NCI-H2171 treated with DMSO at 0.1 percent for 48 hours (cell line): ENCODE data around the gene SKP1.

Source experiments
- DNase-seq: peaks from one replicate; lab custom pipeline; 2025; lab: John Stamatoyannopoulos, UW

Gene SKP1

GRCh38 chr5:134143944-134144941, 32.5 kb downstream of the SKP1 start:
- no peak for DNase-seq

GRCh38 chr5:134143431-134143830, 33.3 kb downstream of the SKP1 start:
- DNase-seq = no peak

GRCh38 chr5:134142806-134143205, 33.9 kb downstream of the SKP1 start:
- DNase-seq = no peak

- DNase-seq = no peak
These were observed 34.7 kb downstream of the SKP1 start for GRCh38 chr5:134142052-134142451.

- no peak for DNase-seq
These were observed 35.3 kb downstream of the SKP1 start for GRCh38 chr5:134141331-134142050.

- peak; percentile 50 for DNase-seq
These were observed 36.1 kb downstream of the SKP1 start for GRCh38 chr5:134140530-134141201.

GRCh38 chr5:134139891-134140469, 36.8 kb downstream of the SKP1 start:
- no peak for DNase-seq

GRCh38 chr5:134139377-134139851, 37.3 kb downstream of the SKP1 start:
- DNase-seq = no peak

- DNase-seq = no peak
These were observed 38.1 kb downstream of the SKP1 start for GRCh38 chr5:134138416-134139376.

GRCh38 chr5:134136771-134137170, 40.0 kb downstream of the SKP1 start:
- no peak for DNase-seq

GRCh38 chr5:134136221-134136631, 40.5 kb downstream of the SKP1 start:
- DNase-seq = peak; percentile 15

- DNase-seq = no peak
These were observed 41.6 kb downstream of the SKP1 start for GRCh38 chr5:134135091-134135655.

GRCh38 chr5:134133995-134134541, 42.7 kb downstream of the SKP1 start:
- DNase-seq = no peak

GRCh38 chr5:134133188-134133994, 43.4 kb downstream of the SKP1 start:
- no peak for DNase-seq

- DNase-seq = no peak
These were observed 44.2 kb downstream of the SKP1 start for GRCh38 chr5:134132372-134133187.

- no peak for DNase-seq
These were observed 45.0 kb downstream of the SKP1 start for GRCh38 chr5:134131578-134132350.

- DNase-seq = no peak
These were observed 45.6 kb downstream of the SKP1 start for GRCh38 chr5:134131165-134131564.
